GM19043 (cell line): ENCODE measurements around the gene TRIM2.

Experiments used
- ATAC-seq: cut with Tn5 transposase; IDR thresholded peaks from one replicate; pipeline ENCODE4 v1.9.1; 2021; ENCODE audit warnings: low read depth; ENCODE audit not compliant: unreplicated experiment

TRIM2 gene

GRCh38 chr4:153362184-153362583 is 157.9 kb downstream of the TRIM2 start:
- ATAC-seq, result no peak

GRCh38 chr4:153364061-153364460 is 159.8 kb downstream of the TRIM2 start:
- ATAC-seq, result no peak

DNA sequence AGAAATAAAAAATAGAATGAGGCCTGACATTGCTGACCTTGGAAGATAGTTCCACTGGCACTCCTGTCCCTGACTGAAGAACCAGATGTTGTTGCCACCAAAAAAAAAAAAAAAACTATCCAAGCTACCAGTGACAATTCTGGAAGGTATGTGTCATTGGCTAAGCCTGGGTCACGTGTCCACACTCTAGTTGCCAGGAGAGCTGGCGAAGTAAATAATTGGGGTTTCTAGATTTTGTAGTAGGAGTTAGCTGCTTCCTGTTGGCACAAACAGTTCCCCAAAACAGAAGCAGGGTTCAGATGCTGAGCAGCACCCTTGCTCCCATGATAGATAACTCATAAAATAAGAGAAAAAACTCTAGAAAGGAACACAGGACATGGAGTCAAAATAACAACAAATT is 160.8 kb downstream of the TRIM2 start:
- no peak for ATAC-seq

DNA sequence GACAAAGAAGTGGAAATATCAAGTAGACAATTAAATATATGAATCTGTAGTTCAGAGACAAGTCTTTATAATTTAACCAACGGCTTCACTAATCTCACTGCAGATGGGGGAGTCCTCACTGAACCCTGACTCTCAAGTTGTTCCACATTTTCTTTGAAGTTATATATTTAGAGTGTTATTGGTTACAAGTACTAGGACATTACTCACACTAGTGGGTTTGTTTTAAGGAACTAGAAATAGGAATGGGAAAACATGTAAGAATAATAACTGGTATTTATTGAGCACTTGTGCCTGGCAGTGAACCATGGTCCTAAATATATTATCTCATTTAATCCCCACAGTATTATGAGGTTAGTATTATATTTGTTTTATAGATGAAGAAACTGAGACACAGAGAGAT is 162.2 kb downstream of the TRIM2 start:
- ATAC-seq, result no peak

GRCh38 chr4:153367092-153367491 is 162.8 kb downstream of the TRIM2 start:
- no peak for ATAC-seq

DNA sequence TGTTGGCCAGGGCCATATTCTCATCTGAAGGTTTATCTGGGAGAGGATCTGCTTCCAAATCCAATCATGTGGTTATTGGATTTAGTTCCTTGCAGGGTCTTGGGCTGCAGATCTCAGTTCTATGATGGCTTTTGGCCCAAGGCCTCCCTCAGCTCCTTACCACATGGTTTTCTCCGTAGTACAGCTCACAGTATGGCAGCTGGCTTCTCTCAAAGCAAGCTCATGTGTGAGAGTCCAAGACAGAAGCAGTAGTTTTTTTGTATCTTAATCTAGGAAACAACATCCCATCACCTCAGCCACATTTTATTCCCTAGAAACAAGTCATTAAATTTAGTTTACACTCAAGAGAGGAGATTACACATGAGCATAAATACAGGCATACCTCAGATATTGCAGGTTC is 164.8 kb downstream of the TRIM2 start:
- ATAC-seq, result no peak

DNA sequence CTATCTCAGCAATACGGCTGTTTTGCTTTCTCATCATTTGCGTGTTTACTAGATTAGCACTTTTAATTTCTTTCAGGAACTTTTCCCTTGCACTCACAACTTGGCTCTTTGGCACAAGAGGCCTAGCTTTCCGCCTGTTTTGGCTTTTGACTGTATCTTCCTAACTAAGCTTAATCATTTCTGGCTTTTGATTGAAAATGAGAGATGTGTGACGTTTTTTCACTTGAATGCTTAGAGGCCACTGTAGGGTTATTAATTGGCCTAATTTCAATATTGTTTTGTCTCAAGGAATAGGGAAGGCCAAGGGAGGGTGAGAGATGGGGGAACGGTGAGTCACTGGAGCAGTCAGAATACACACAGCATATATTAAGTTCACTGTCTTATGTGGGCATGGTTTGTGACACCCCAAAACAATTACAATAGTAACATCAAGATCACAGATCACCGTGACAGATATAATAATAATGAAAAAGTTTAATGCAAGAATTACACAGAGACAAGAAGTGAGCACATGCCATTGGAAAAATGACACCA is 167.5 kb downstream of the TRIM2 start:
- ATAC-seq, result no peak

DNA sequence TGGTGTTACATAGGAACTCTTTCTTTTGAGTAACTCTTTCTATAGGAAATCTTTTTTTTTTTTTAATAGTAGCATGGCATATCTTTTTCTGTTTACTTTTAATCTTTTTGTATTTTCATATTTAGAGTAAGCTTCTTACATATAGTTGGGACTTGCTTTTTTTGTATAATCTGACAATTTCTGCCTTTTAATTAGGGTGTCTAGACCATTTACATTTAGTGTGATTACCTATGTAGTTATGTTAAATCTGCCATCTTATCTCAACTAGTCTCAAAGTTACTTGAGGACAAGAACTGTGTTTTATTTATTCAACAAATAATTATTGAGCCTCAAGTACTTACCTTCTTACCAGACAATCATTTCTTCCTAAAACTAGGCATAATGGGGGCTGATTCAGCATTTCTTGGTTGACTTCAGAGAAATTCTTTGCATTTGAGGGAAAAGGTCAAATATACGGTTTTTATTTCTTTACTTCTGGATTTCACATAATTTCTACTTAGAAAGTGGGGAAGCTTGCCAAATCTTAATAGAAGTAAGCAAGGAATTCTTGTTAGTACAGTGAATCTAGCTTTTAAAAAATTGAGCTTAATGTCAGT is 168.8 kb downstream of the TRIM2 start:
- no peak for ATAC-seq

GRCh38 chr4:153374442-153374841 is 170.2 kb downstream of the TRIM2 start:
- ATAC-seq, result no peak

DNA sequence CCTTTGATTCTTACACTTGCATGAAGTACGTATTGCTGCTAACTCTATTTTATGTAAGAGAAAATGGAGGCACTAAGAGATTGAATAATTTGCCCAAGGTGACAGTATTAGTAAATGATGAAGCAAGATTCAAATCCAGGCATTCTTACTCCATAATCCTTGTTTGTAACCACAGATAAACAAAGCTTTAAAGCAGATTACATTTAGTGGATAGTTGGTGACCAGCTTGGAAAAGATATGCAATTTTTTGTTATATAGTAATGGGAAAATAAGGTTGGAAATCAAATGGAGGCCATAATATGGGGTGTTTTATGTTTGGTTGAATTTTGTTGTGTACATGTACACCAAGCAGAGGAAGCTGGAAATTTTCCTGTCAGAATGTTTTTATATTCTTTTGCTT is 171.1 kb downstream of the TRIM2 start:
- no peak for ATAC-seq

- no peak for ATAC-seq
These were observed 178.9 kb downstream of the TRIM2 start for GRCh38 chr4:153383131-153383530.

DNA sequence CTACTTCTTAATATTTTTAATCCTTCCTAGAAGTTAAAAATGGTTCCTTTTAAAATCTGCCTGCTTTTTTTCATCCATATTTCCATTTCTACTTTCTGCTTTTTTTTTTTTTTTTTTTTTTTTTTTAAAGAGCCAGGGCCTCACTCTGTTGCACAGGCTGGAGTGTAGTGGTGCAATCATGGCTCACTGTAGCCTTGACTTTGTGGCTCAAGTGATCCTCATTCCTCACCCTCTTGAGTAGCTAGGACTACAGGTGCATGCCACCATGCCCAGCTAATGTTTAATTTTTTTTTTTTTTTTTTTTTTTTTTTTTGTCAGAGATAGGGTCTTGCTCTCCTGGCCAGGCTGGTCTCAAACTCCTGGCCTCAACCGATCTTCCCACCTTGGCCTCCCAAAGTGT is 179.9 kb downstream of the TRIM2 start:
- no peak for ATAC-seq

- no peak for ATAC-seq
These were observed 181.5 kb downstream of the TRIM2 start for GRCh38 chr4:153385784-153386183.

DNA sequence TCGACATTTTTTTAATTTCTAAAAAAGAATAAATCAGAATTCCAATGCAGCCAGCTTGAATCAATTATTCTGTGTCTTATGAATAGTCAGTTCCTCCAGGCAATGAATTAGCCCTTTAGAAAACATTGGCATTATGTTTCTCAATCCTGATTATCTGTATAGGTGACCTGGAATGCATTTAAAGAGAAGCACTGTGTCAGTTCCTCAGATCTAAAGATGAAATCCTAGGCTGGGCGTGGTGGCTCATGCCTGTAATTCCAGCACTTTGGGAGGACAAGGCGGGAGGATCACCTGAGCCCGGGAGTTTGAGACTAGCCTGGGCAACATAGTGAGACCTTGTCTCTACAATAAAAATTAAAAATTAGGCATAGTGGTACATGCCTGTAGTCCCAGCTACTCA is 183.7 kb downstream of the TRIM2 start:
- no peak for ATAC-seq
